Natural killer cell (primary cell): ENCODE measurements around the gene CX3CR1. TPM values are rescaled to one million over a fixed set of nuclear protein-coding genes. Genes with fewer than 3 reads are reported as not detected.

ENCODE experiments used
- ATAC-seq, 3 donors: fragments of 150-1000 bp in 2 of 3; fragments of 200-7000 bp in 1 of 3; cut with Tn5 transposase; 1 replicate in 1 of 3; 2 replicates in 2 of 3; pipeline ENCODE4 v1.10.0; 2021; ENCODE audit warnings: mild to moderate bottlenecking in 2 of 3, moderate library complexity in 2 of 3
- DNase-seq, 2 donors: peaks; one replicate each; pipeline versions ENCODE4 v3.0.0 to v3.0.0-alpha.2; 2013 to 2021; ENCODE audit warnings: mixed read lengths in 1 of 2
- H3K27ac ChIP-seq: one replicate; pipeline ENCODE4 v1.5.1; 2013; ENCODE audit warnings: mild to moderate bottlenecking, low read length
- H3K27me3 ChIP-seq: one replicate; pipeline ENCODE4 v1.6.1; 2013; ENCODE audit warnings: low read length; ENCODE audit not compliant: control insufficient read depth, insufficient read depth
- H3K36me3 ChIP-seq: one replicate; pipeline ENCODE4 v1.6.1; 2013; ENCODE audit warnings: low read length; ENCODE audit not compliant: control insufficient read depth, insufficient read depth
- H3K4me1 ChIP-seq: one replicate; pipeline ENCODE4 v1.6.1; 2013; ENCODE audit warnings: low read length; ENCODE audit not compliant: control insufficient read depth, insufficient read depth
- H3K4me3 ChIP-seq: one replicate; pipeline ENCODE4 v1.5.1; 2013; ENCODE audit warnings: low read length
- H3K9me3 ChIP-seq: one replicate; pipeline ENCODE4 v1.6.1; 2013; ENCODE audit warnings: low read length; ENCODE audit not compliant: control insufficient read depth, insufficient read depth
- H3K27ac Mint-ChIP-seq, 2 donors: one replicate each; pipeline ENCODE4 v1.8.0; 2022; ENCODE audit warnings: mild to moderate bottlenecking in 2 of 2, mixed read lengths in 2 of 2, moderate library complexity in 1 of 2
- H3K27me3 Mint-ChIP-seq, 2 donors: one replicate each; pipeline ENCODE4 v1.8.0; 2022; ENCODE audit warnings: low read depth in 2 of 2, mixed read lengths in 2 of 2
- H3K36me3 Mint-ChIP-seq: one replicate; pipeline ENCODE4 v1.8.0; 2022; ENCODE audit warnings: mixed read lengths
- H3K4me1 Mint-ChIP-seq, 2 donors: one replicate each; pipeline ENCODE4 v1.8.0; 2022; ENCODE audit warnings: mixed read lengths in 2 of 2
- H3K4me3 Mint-ChIP-seq: one replicate; pipeline ENCODE4 v1.8.0; 2022; ENCODE audit warnings: mild to moderate bottlenecking, moderate library complexity, mixed read lengths
- H3K9me3 Mint-ChIP-seq, 2 donors: one replicate each; pipeline ENCODE4 v1.8.0; 2022; ENCODE audit warnings: mixed read lengths in 2 of 2
- CTCF ChIP-seq: fragments of 200-600 bp; IDR thresholded peaks from one replicate; pipeline ENCODE4 v1.8.0; 2022; ENCODE audit warnings: antibody characterized with exemption
- WGBS: methylation state at CpG from one replicate; pipeline ENCODE4 v1.1.7; 2013; ENCODE audit warnings: missing lambda C conversion rate; ENCODE audit not compliant: insufficient coverage; 5-methylcytosine and 5-hydroxymethylcytosine counted together
- intact Hi-C: fragments of 100-400 bp; cut with micrococcal nuclease; formaldehyde crosslinking; loops from one replicate; pipeline ENCODE4 v1.14.2; 2022
- total RNA-seq, 4 donors: library from RNA; stranded (reverse); fragments of 120-200 nt in 1 of 4; gene quantifications; one replicate each; pipeline versions ENCODE4 v1.2.3 to v1.2.4, GENCODE V29; 2013 to 2022

The CX3CR1 gene
- total RNA-seq, 3 donors from 2014 or later (not counting 1 experiment from before 2014, with no cell fraction given) = 203 to 459 (median 405) TPM

- Mint-ChIP-seq H3K27ac (peak overlapping the region; percentile 91 to 92), H3K27me3 (no peaks in the 10 kb centered on the region), H3K9me3 (peaks cover 0 to 2% of the 10 kb centered on the region in 2 donors), H3K36me3 (peaks cover 41% of the 10 kb centered on the region), H3K4me1 (peaks cover 95 to 98% of the 10 kb centered on the region in 2 donors), H3K4me3 (peak overlapping the region; percentile 81)
- peaks cover 86% of the 10 kb centered on the region for H3K4me1 ChIP-seq
- TF ChIP-seq CTCF = no peak
- peaks cover 55% of the 10 kb centered on the region for H3K36me3 ChIP-seq
- ATAC-seq (peak; percentile 69 to 89 (median 88)), DNase-seq (peak; percentile 83 to 91)
- no peaks in the 10 kb centered on the region for H3K9me3 ChIP-seq
- no peaks in the 10 kb centered on the region for H3K27me3 ChIP-seq
- 30% methylated on average over 15 of the region's 15 CpGs for WGBS
- intact Hi-C loops = loop anchor here (2.0 kb wide), 1 partner anchor 13 kb away; the partner anchor contains the start of gene CX3CR1
- no peak overlapping the region for H3K4me3 ChIP-seq
- peak overlapping the region; percentile 90 for H3K27ac ChIP-seq
Measured at GRCh38 chr3:39267631-39268548, 11.9 kb downstream of the CX3CR1 start.

- ATAC-seq (no peak), DNase-seq (no peak)
- Histone ChIP-seq H3K9me3 (no peaks in the 10 kb centered on the region), H3K4me3 (no peak overlapping the region), H3K4me1 (peaks cover 80% of the 10 kb centered on the region), H3K27me3 (no peaks in the 10 kb centered on the region), H3K36me3 (peaks cover 33% of the 10 kb centered on the region), H3K27ac (peak overlapping the region; percentile 90)
- H3K9me3 Mint-ChIP-seq = peaks cover 0 to 2% of the 10 kb centered on the region in 2 donors
- no peak for TF ChIP-seq CTCF
- H3K4me1 Mint-ChIP-seq = peaks cover 87 to 95% of the 10 kb centered on the region in 2 donors
- intact Hi-C loops = no loop called here
- H3K27ac Mint-ChIP-seq = peak overlapping the region; percentile 91 to 92
- peak overlapping the region; percentile 77 for H3K4me3 Mint-ChIP-seq
- H3K36me3 Mint-ChIP-seq = peaks cover 37% of the 10 kb centered on the region
- no peaks in the 10 kb centered on the region for H3K27me3 Mint-ChIP-seq
- WGBS = 63% methylated on average over 3 of the region's 3 CpGs
Measured at GRCh38 chr3:39264053-39264452, 15.8 kb downstream of the CX3CR1 start.

- Histone ChIP-seq H3K9me3 (no peaks in the 10 kb centered on the region), H3K36me3 (peaks cover 33% of the 10 kb centered on the region), H3K27me3 (no peaks in the 10 kb centered on the region), H3K4me1 (peaks cover 80% of the 10 kb centered on the region), H3K27ac (peak overlapping the region; percentile 90), H3K4me3 (no peak overlapping the region)
- H3K36me3 Mint-ChIP-seq = peaks cover 37% of the 10 kb centered on the region
- H3K27me3 Mint-ChIP-seq = no peaks in the 10 kb centered on the region
- 46% methylated on average over 3 of the region's 6 CpGs for WGBS
- H3K4me3 Mint-ChIP-seq = peak overlapping the region; percentile 77
- H3K9me3 Mint-ChIP-seq = peaks cover 0 to 2% of the 10 kb centered on the region in 2 donors
- ATAC-seq (no peak), DNase-seq (no peak)
- peaks cover 87 to 95% of the 10 kb centered on the region in 2 donors for H3K4me1 Mint-ChIP-seq
- TF ChIP-seq CTCF = no peak
- intact Hi-C loops = loop anchor here (1.0 kb wide), 1 partner anchor 8 kb away; no protein-coding TSS in a partner anchor
- peak overlapping the region; percentile 91 to 92 for H3K27ac Mint-ChIP-seq
Measured at GRCh38 chr3:39263576-39263975, 16.3 kb downstream of the CX3CR1 start.
